SK-N-SH treated with all-trans-retinoic acid at 6 μM for 48 hours (cell line): ENCODE data around the gene GLI3.

Source experiments
- ATAC-seq: fragments of 200-7000 bp; cut with Tn5 transposase; 3 replicates; pipeline ENCODE4 v1.9.1; 2020; ENCODE audit warnings: mild to moderate bottlenecking, moderate library complexity
- ARNTL ChIP-seq: fragments of 450-650 bp; formaldehyde crosslinking; IDR thresholded peaks from 2 replicates; pipeline ENCODE4 v1.5.0; 2020; ENCODE audit warnings: low read depth, mild to moderate bottlenecking, moderate library complexity, borderline replicate concordance
- CREB5 ChIP-seq: fragments of 250-450 bp; sonication (Bioruptor Pico); IDR thresholded peaks from 2 replicates; pipeline ENCODE4 v1.5.1; 2020; ENCODE audit warnings: low read depth, mild to moderate bottlenecking, moderate library complexity
- CSDC2 ChIP-seq: fragments of 250-450 bp; sonication (Bioruptor Pico); IDR thresholded peaks from 2 replicates; pipeline ENCODE4 v1.5.0; 2020; ENCODE audit warnings: mild to moderate bottlenecking, moderate library complexity
- ESRRG ChIP-seq: fragments of 250-450 bp; sonication (Bioruptor Pico); IDR thresholded peaks from 2 replicates; pipeline ENCODE4 v1.6.1; 2021; ENCODE audit warnings: mild to moderate bottlenecking
- ISL1 ChIP-seq: fragments of 250-450 bp; sonication (Bioruptor Pico); IDR thresholded peaks from 2 replicates; pipeline ENCODE4 v2.1.2; 2022; ENCODE audit warnings: mild to moderate bottlenecking, moderate library complexity
- PATZ1 ChIP-seq: fragments of 250-450 bp; sonication (Bioruptor Pico); IDR thresholded peaks from 2 replicates; pipeline ENCODE4 v1.8.0; 2020; ENCODE audit warnings: mild to moderate bottlenecking, moderate library complexity, borderline replicate concordance
- POU6F1 ChIP-seq: fragments of 250-450 bp; sonication (Bioruptor Pico); IDR thresholded peaks from 2 replicates; pipeline ENCODE4 v1.8.0; 2021; ENCODE audit warnings: low read depth, mild to moderate bottlenecking, moderate library complexity, borderline replicate concordance
- RARB ChIP-seq: fragments of 250-450 bp; sonication (Bioruptor Pico); IDR thresholded peaks from 2 replicates; pipeline ENCODE4 v1.8.0; 2021; ENCODE audit warnings: mild to moderate bottlenecking, moderate library complexity
- SNAI2 ChIP-seq: fragments of 250-450 bp; sonication (Bioruptor Pico); IDR thresholded peaks from 2 replicates; pipeline ENCODE4 v1.5.0; 2020; ENCODE audit warnings: mild to moderate bottlenecking, moderate library complexity
- TOX ChIP-seq: fragments of 250-450 bp; sonication (Bioruptor Pico); IDR thresholded peaks from 2 replicates; pipeline ENCODE4 v1.8.0; 2021; ENCODE audit warnings: mild to moderate bottlenecking, moderate library complexity, borderline replicate concordance
- TSHZ2 ChIP-seq: fragments of 250-450 bp; sonication (Bioruptor Pico); IDR thresholded peaks from 2 replicates; pipeline ENCODE4 v1.5.0; 2020; ENCODE audit warnings: mild to moderate bottlenecking, moderate library complexity
- ZC3H10 ChIP-seq: fragments of 250-450 bp; sonication (Bioruptor Pico); IDR thresholded peaks from 2 replicates; pipeline ENCODE4 v1.5.1; 2021; ENCODE audit warnings: mild to moderate bottlenecking, moderate library complexity
- ZFP3 ChIP-seq: fragments of 250-450 bp; sonication (Bioruptor Pico); IDR thresholded peaks from 2 replicates; pipeline ENCODE4 v1.5.0; 2020; ENCODE audit warnings: mild to moderate bottlenecking, moderate library complexity
- ZFP30 ChIP-seq: fragments of 450-650 bp; formaldehyde crosslinking; IDR thresholded peaks from 2 replicates; pipeline ENCODE4 v1.5.0; 2022; ENCODE audit warnings: mild to moderate bottlenecking, moderate library complexity
- ZNF70 ChIP-seq: fragments of 450-650 bp; formaldehyde crosslinking; IDR thresholded peaks from 2 replicates; pipeline ENCODE4 v1.5.0; 2020; ENCODE audit warnings: mild to moderate bottlenecking, moderate library complexity
- ZNF8 ChIP-seq: fragments of 450-650 bp; formaldehyde crosslinking; IDR thresholded peaks from 2 replicates; pipeline ENCODE4 v1.5.0; 2020; ENCODE audit warnings: mild to moderate bottlenecking, moderate library complexity

GLI3 gene

GRCh38 chr7:41940760-41941343 is 296.2 kb downstream of the GLI3 start:
- ATAC-seq: peak; percentile 84
- TF ChIP-seq SNAI2 (CRISPR knock-in tag) (no peak), ZNF70 (CRISPR knock-in tag) (no peak), CREB5 (CRISPR knock-in tag) (no peak), TSHZ2 (CRISPR knock-in tag) (no peak), ZFP3 (CRISPR knock-in tag) (no peak), ZFP30 (CRISPR knock-in tag) (no peak), ESRRG (CRISPR knock-in tag) (no peak), RARB (CRISPR knock-in tag) (no peak), ZNF8 (CRISPR knock-in tag) (no peak), ARNTL (CRISPR knock-in tag) (no peak), POU6F1 (CRISPR knock-in tag) (no peak), ISL1 (CRISPR knock-in tag) (no peak), PATZ1 (CRISPR knock-in tag) (no peak), CSDC2 (CRISPR knock-in tag) (no peak), TOX (CRISPR knock-in tag) (no peak)

GRCh38 chr7:41938371-41938770 is 298.6 kb downstream of the GLI3 start:
- no peak for ATAC-seq

More at GRCh38 chr7:41938371-41938770, 298.6 kb downstream of the GLI3 start:
- TF ChIP-seq ZFP3 (CRISPR knock-in tag): no peak
- no peak for TF ChIP-seq ISL1 (CRISPR knock-in tag)
- no peak for TF ChIP-seq ZFP30 (CRISPR knock-in tag)
- no peak for TF ChIP-seq CREB5 (CRISPR knock-in tag)
- TF ChIP-seq RARB (CRISPR knock-in tag): no peak
- TF ChIP-seq PATZ1 (CRISPR knock-in tag): no peak
- no peak for TF ChIP-seq ZC3H10 (CRISPR knock-in tag)
- no peak for TF ChIP-seq SNAI2 (CRISPR knock-in tag)
